ENCODE results near the gene CCL4.
"Not testable (repeated sequence)": the region's sequence is repeated elsewhere in the genome, so short reads cannot be mapped to it uniquely, and the experiment has no call there.

DNA sequence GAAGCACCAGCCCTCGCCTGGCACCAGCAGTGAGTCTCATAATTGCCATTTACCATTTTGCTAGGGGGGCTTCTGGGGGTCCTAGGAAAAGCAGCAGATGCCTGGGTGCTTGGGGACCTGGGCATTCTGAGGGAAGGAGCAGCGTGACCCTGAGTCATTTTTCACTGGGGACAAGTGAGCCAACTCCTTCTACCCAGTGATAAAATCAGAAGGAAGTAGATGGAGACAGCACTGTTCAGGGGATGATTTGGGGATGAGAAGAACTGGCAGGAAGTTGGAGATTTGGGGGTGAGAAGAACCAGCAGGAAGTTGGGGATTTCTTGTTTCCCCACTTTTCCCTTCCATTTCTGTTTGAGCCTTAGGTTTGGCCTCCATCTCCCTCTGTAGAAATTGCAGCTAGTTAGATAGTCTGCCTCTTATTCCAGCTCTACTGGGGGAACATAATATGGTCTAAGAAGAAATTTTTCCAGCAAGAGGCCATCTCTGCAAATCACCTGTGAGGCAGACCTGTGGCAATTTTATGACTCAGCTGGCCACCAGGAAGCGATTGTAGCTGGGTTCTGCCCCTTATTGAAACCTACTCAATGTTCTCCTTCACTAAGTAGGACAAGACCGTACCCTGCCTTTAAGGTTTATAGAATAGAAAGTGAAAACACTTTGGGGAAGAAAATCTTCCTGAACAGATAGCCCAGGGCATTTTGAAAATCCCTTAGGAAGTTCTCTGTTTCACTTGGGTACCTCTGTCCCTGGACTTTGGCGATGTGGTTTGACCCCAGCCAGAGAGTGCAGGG is 21.8 kb upstream of the CCL4 start:
- not testable (repeated sequence) for TF ChIP-seq EZH2 (optimal IDR thresholded peaks at IDR 0.05; ENCODE audit: low read depth, low read length); EZH2phosphoT487 (IDR thresholded peaks at IDR 0.05; ENCODE audit: low read length)
- TF ChIP-seq, protein P1, sequence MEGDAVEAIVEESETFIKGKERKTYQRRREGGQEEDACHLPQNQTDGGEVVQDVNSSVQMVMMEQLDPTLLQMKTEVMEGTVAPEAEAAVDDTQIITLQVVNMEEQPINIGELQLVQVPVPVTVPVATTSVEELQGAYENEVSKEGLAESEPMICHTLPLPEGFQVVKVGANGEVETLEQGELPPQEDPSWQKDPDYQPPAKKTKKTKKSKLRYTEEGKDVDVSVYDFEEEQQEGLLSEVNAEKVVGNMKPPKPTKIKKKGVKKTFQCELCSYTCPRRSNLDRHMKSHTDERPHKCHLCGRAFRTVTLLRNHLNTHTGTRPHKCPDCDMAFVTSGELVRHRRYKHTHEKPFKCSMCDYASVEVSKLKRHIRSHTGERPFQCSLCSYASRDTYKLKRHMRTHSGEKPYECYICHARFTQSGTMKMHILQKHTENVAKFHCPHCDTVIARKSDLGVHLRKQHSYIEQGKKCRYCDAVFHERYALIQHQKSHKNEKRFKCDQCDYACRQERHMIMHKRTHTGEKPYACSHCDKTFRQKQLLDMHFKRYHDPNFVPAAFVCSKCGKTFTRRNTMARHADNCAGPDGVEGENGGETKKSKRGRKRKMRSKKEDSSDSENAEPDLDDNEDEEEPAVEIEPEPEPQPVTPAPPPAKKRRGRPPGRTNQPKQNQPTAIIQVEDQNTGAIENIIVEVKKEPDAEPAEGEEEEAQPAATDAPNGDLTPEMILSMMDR (IDR thresholded peaks at IDR 0.05; ENCODE audit: low read length) = not testable (repeated sequence)
